Panc1 (cell line): ENCODE results near the gene BRI3BP. TPM values are rescaled to one million over a fixed set of nuclear protein-coding genes. Genes with fewer than 3 reads are reported as not detected.
A peak's percentile ranks its signal among the peaks of the same experiment; 100 is the strongest.

Source experiments
- ATAC-seq: fragments of 200-7000 bp; cut with Tn5 transposase; 2 replicates; pipeline ENCODE4 v1.9.1; 2020; ENCODE audit warnings: mild to moderate bottlenecking, moderate library complexity
- BruUV-seq: library from RNA; stranded (reverse); fragments of 400-500 nt; replicated peaks from 2 replicates; lab custom pipeline; 2021; lab: Mats Ljungman, UMichigan
- CTCF ChIA-PET: fragments of 300-600 bp; sonication (Branson Sonifier 250); formaldehyde crosslinking; loops from one replicate; lab custom pipeline; 2022; ENCODE audit warnings: antibody characterized with exemption; lab: Charles Lee
- POLR2A ChIA-PET: fragments of 300-600 bp; sonication (Branson Sonifier 250); formaldehyde crosslinking; loops from one replicate; lab custom pipeline; 2022; ENCODE audit warnings: antibody characterized with exemption; lab: Charles Lee
- DNase-seq: peaks from one replicate; pipeline ENCODE4 v3.0.0-alpha.2; 2010; ENCODE audit warnings: low read depth, low spot score
- H3K27ac ChIP-seq: 2 replicates; pipeline ENCODE4 v1.5.1; 2011; ENCODE audit warnings: mild to moderate bottlenecking, low read length, inconsistent platforms
- H3K27me3 ChIP-seq: fragments of 200-500 bp; sonication (Bioruptor generic); 2 replicates; pipeline ENCODE4 v1.6.0; 2014; ENCODE audit warnings: low read length, inconsistent platforms; ENCODE audit not compliant: control insufficient read depth, insufficient read depth
- H3K36me3 ChIP-seq: fragments of 200-500 bp; sonication (Bioruptor generic); 2 replicates; pipeline ENCODE4 v1.5.1; 2014; ENCODE audit warnings: inconsistent platforms, mild to moderate bottlenecking, low read length, moderate library complexity; ENCODE audit not compliant: control insufficient read depth, insufficient read depth
- H3K4me1 ChIP-seq: 2 replicates; pipeline ENCODE4 v1.5.1; 2011; ENCODE audit warnings: inconsistent platforms, mild to moderate bottlenecking, low read length, moderate library complexity; ENCODE audit not compliant: control insufficient read depth, insufficient read depth
- H3K4me3 ChIP-seq, 2 experiments: 2 replicates each; pipeline ENCODE4 v1.5.1; 2011 to 2012; ENCODE audit warnings: low read depth in 2 of 2, low read length in 2 of 2, mild to moderate bottlenecking in 2 of 2, inconsistent platforms in 1 of 2, moderate library complexity in 1 of 2
- H3K9me3 ChIP-seq: fragments of 200-500 bp; sonication (Bioruptor generic); 2 replicates; pipeline ENCODE4 v1.5.1; 2014; ENCODE audit warnings: low read depth, mild to moderate bottlenecking, inconsistent platforms, low read length, moderate library complexity; ENCODE audit not compliant: control insufficient read depth, insufficient read depth
- CTCF ChIP-seq: fragments of 450-650 bp; IDR thresholded peaks from 2 replicates; pipeline ENCODE4 v1.5.1; 2017; ENCODE audit warnings: mild to moderate bottlenecking
- POLR2AphosphoS5 ChIP-seq: IDR thresholded peaks from 2 replicates; pipeline ENCODE4 v1.6.1; 2012; ENCODE audit warnings: mild to moderate bottlenecking, low read depth, low read length, moderate library complexity
- SIN3A ChIP-seq: IDR thresholded peaks from 2 replicates; pipeline ENCODE4 v1.6.1; 2012; ENCODE audit warnings: low read depth, mild to moderate bottlenecking, low read length, moderate library complexity, borderline replicate concordance; ENCODE audit not compliant: insufficient read depth
- TCF7L2 ChIP-seq: IDR thresholded peaks from 2 replicates; pipeline ENCODE4 v1.6.1; 2011; ENCODE audit warnings: mild to moderate bottlenecking, low read depth, low read length, inconsistent platforms
- in situ Hi-C: cut with HindIII; loops from 2 replicates; pipeline ENCODE4 v1.10.0; 2016; ENCODE audit warnings: low sequenced_read_pairs, low pct_unique_long_range_greater_than_20kb
- intact Hi-C: fragments of 100-400 bp; cut with micrococcal nuclease; formaldehyde crosslinking; loops from one replicate; pipeline ENCODE4 v1.10.0; 2022; ENCODE audit not compliant: unreplicated experiment
- total RNA-seq: library from RNA; stranded (reverse); gene quantifications from one replicate; pipeline ENCODE4 v1.2.1, GENCODE V29; 2021; ENCODE audit not compliant: unreplicated experiment
- TF ChIP-seq, protein P1 (sequence below), 2 experiments: IDR thresholded peaks; 2 replicates each; pipeline ENCODE4 v1.6.1; 2011 to 2012; ENCODE audit warnings: low read depth in 2 of 2, control low read depth in 1 of 2, low read length in 1 of 2, mild to moderate bottlenecking in 1 of 2, moderate library complexity in 1 of 2; ENCODE audit not compliant: insufficient read depth in 1 of 2

The BRI3BP gene
- total RNA-seq, 1 experiment from 2014 or later: 35.1 TPM

DNA sequence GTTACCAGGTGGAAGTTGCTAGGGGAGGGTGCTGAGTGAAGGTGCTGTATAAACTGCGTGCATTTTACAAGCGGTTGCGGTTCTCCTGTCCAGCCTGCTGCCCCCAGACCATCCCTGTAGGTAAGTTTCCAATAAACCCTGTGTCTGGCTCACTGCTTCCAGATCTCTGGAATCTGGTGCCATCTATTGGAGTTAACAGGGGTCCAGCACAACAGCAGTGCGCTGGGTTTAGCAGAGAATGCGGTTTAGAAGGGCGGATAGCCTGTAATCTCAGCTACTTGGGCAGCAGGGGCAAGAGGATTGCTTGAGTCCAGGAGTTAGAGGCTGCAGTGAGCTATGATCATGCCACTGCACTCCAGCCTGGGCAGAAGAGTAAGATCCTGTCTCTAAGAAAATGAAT, 76.7 kb downstream of the BRI3BP start:
- Histone ChIP-seq H3K27ac (no peak overlapping the region), H3K4me1 (0 out of 2 replicates have a peak, but pooled peaks cover 3% of the 10 kb centered on the region), H3K9me3 (no peaks in the 10 kb centered on the region), H3K4me3 (no peak overlapping the region), H3K27me3 (no peaks in the 10 kb centered on the region), H3K36me3 (no peaks in the 10 kb centered on the region)
- ChIA-PET CTCF (interaction anchor here (0.6 kb wide), 1 partner anchor 114 kb away, joined by 4 read pairs; no protein-coding TSS in a partner anchor), POLR2A (no interaction called here)
- TF ChIP-seq POLR2AphosphoS5 (no peak), SIN3A (no peak), CTCF (no peak; the same call in 1 of the 2 replicates), TCF7L2 (no peak)
- TF ChIP-seq, protein P1, sequence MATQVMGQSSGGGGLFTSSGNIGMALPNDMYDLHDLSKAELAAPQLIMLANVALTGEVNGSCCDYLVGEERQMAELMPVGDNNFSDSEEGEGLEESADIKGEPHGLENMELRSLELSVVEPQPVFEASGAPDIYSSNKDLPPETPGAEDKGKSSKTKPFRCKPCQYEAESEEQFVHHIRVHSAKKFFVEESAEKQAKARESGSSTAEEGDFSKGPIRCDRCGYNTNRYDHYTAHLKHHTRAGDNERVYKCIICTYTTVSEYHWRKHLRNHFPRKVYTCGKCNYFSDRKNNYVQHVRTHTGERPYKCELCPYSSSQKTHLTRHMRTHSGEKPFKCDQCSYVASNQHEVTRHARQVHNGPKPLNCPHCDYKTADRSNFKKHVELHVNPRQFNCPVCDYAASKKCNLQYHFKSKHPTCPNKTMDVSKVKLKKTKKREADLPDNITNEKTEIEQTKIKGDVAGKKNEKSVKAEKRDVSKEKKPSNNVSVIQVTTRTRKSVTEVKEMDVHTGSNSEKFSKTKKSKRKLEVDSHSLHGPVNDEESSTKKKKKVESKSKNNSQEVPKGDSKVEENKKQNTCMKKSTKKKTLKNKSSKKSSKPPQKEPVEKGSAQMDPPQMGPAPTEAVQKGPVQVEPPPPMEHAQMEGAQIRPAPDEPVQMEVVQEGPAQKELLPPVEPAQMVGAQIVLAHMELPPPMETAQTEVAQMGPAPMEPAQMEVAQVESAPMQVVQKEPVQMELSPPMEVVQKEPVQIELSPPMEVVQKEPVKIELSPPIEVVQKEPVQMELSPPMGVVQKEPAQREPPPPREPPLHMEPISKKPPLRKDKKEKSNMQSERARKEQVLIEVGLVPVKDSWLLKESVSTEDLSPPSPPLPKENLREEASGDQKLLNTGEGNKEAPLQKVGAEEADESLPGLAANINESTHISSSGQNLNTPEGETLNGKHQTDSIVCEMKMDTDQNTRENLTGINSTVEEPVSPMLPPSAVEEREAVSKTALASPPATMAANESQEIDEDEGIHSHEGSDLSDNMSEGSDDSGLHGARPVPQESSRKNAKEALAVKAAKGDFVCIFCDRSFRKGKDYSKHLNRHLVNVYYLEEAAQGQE (IDR thresholded peaks at IDR 0.05; ENCODE audit: insufficient read depth in 1 of 2, low read depth in 2 of 2, low read length in 1 of 2): no peak
- BruUV-seq: no TSS peak
- no peak for DNase-seq
- intact Hi-C loops (no loop called here), in situ Hi-C loops (no loop called here)
- ATAC-seq: no peak

- H3K27me3 ChIP-seq: no peaks in the 10 kb centered on the region
- ChIA-PET CTCF (interaction anchor here (0.6 kb wide), 1 partner anchor 114 kb away, joined by 4 read pairs; no protein-coding TSS in a partner anchor), POLR2A (no interaction called here)
- ATAC-seq (no peak), DNase-seq (no peak)
- TF ChIP-seq TCF7L2: no peak
- TF ChIP-seq POLR2AphosphoS5: no peak
- TF ChIP-seq CTCF: no peak
- TF ChIP-seq SIN3A: no peak
- TF ChIP-seq, protein P1 (IDR thresholded peaks at IDR 0.05; ENCODE audit: insufficient read depth in 1 of 2, low read depth in 2 of 2, low read length in 1 of 2): no peak
- H3K4me1 ChIP-seq: 0 out of 2 replicates have a peak, but pooled peaks cover 3% of the 10 kb centered on the region
- no peak overlapping the region for H3K4me3 ChIP-seq
- in situ Hi-C loops: no loop called here
- intact Hi-C loops: no loop called here
- H3K9me3 ChIP-seq: no peaks in the 10 kb centered on the region
- H3K36me3 ChIP-seq: no peaks in the 10 kb centered on the region
- BruUV-seq: TSS peak; percentile 21
- H3K27ac ChIP-seq: no peak overlapping the region
Measured at GRCh38 chr12:125070661-125071390, 77.4 kb downstream of the BRI3BP start.
